Prostate gland (tissue), 2 donors: ENCODE data around the gene TYK2. TPM values are rescaled to one million over a fixed set of nuclear protein-coding genes. Genes with fewer than 3 reads are reported as not detected.

Source experiments
- DNase-seq: peaks from one replicate; pipeline ENCODE4 v3.0.0-alpha.2; 2019; ENCODE audit warnings: low spot score
- H3K27ac ChIP-seq, 2 donors: fragments of 200-600 bp; sonication (generic); 2 replicates each; pipeline ENCODE4 v1.5.1; 2017 to 2019
- H3K27me3 ChIP-seq: fragments of 200-600 bp; sonication (generic); replicated peaks from 2 replicates; pipeline ENCODE4 v1.5.1; 2019; ENCODE audit not compliant: insufficient read depth
- H3K36me3 ChIP-seq, 2 donors: fragments of 200-600 bp; sonication (generic); 1 replicate in 1 of 2; 2 replicates in 1 of 2; pipeline versions ENCODE4 v1.5.1 to v1.8.1; 2017 to 2019
- H3K4me1 ChIP-seq: fragments of 200-600 bp; sonication (generic); replicated peaks from 2 replicates; pipeline ENCODE4 v1.5.1; 2019
- H3K4me3 ChIP-seq, 2 donors: fragments of 200-600 bp; sonication (generic); 2 replicates each; pipeline ENCODE4 v1.5.1; 2017 to 2019
- H3K9me3 ChIP-seq: fragments of 200-600 bp; sonication (generic); 2 replicates; pipeline ENCODE4 v1.5.1; 2017
- POLR2A ChIP-seq: fragments of 450-650 bp; IDR thresholded peaks from one replicate; pipeline ENCODE4 v1.6.1; 2016; ENCODE audit warnings: antibody characterized with exemption, mild to moderate bottlenecking
- POLR2AphosphoS5 ChIP-seq: sonication (generic); formaldehyde crosslinking; IDR thresholded peaks from one replicate; pipeline ENCODE4 v1.6.1; 2017; ENCODE audit warnings: antibody characterized with exemption
- WGBS: methylation state at CpG from one replicate; pipeline ENCODE4 v1.1.5; 2018; 5-methylcytosine and 5-hydroxymethylcytosine counted together
- intact Hi-C: fragments of 100-400 bp; cut with DNase I; formaldehyde crosslinking; loops from one replicate; pipeline ENCODE4 v1.14.2; 2022
- total RNA-seq, 2 donors: library from RNA; depleted of rRNA; stranded (reverse); fragments of >200 nt; gene quantifications; one replicate each; pipeline ENCODE4 v1.1.0, GENCODE V29; 2016
- TF ChIP-seq, protein P1 (sequence below), 4 experiments: fragments of 200-600 bp in 2 of 4; fragments of 450-650 bp in 2 of 4; sonication (generic) in 2 of 4; IDR thresholded peaks; 1 replicate in 3 of 4; 2 replicates in 1 of 4; pipeline ENCODE4 v1.5.1; 2016 to 2019; ENCODE audit warnings: antibody characterized with exemption in 4 of 4, mild to moderate bottlenecking in 2 of 4, moderate library complexity in 2 of 4

TYK2 gene
- total RNA-seq, 2 donors from 2014 or later, result 90.8 to 161 TPM

DNA sequence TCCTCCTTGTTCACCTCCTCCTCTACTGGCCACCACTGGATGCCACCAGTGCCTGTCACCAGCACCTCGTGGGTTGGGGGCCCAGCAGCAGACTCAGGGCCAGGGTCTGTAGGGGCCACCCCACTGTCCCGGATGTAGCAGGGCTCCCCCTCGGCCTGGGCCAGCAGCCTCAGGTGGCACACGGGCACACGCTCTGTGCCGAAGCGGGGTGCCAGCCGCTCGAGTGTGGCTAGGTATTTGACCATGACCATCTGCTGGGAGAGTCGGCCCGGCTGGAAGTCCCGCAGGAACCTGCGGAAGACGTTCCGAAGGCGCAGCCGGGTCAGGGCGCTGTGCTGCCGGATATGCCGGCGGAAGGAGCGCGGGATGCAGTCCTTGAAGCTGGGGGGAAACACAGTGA lies 14.9 kb downstream of the TYK2 start:
- Histone ChIP-seq H3K9me3 (no peaks in the 10 kb centered on the region), H3K4me3 (no peak overlapping the region), H3K27ac (no peak overlapping the region), H3K27me3 (no peaks in the 10 kb centered on the region), H3K4me1 (no peaks in the 10 kb centered on the region), H3K36me3 (peaks cover 6 to 21% of the 10 kb centered on the region in 2 donors)
- DNase-seq, result no peak
- TF ChIP-seq POLR2AphosphoS5, result no peak
- no peak for TF ChIP-seq POLR2A
- TF ChIP-seq, protein P1, sequence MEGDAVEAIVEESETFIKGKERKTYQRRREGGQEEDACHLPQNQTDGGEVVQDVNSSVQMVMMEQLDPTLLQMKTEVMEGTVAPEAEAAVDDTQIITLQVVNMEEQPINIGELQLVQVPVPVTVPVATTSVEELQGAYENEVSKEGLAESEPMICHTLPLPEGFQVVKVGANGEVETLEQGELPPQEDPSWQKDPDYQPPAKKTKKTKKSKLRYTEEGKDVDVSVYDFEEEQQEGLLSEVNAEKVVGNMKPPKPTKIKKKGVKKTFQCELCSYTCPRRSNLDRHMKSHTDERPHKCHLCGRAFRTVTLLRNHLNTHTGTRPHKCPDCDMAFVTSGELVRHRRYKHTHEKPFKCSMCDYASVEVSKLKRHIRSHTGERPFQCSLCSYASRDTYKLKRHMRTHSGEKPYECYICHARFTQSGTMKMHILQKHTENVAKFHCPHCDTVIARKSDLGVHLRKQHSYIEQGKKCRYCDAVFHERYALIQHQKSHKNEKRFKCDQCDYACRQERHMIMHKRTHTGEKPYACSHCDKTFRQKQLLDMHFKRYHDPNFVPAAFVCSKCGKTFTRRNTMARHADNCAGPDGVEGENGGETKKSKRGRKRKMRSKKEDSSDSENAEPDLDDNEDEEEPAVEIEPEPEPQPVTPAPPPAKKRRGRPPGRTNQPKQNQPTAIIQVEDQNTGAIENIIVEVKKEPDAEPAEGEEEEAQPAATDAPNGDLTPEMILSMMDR (IDR thresholded peaks at IDR 0.05), result no peak
- WGBS, result 93% methylated on average over 23 of the region's 23 CpGs
- intact Hi-C loops, result no loop called here

GRCh38 chr19:10364644-10365043 lies 15.7 kb downstream of the TYK2 start:
- Histone ChIP-seq H3K4me1 (no peaks in the 10 kb centered on the region), H3K9me3 (no peaks in the 10 kb centered on the region), H3K27ac (no peak overlapping the region), H3K27me3 (no peaks in the 10 kb centered on the region), H3K4me3 (no peak overlapping the region), H3K36me3 (peaks cover 6 to 21% of the 10 kb centered on the region in 2 donors)
- TF ChIP-seq POLR2AphosphoS5 (no peak), POLR2A (no peak)
- 75% methylated on average over 16 of the region's 19 CpGs for WGBS
- DNase-seq, result no peak
- intact Hi-C loops, result no loop called here

DNA sequence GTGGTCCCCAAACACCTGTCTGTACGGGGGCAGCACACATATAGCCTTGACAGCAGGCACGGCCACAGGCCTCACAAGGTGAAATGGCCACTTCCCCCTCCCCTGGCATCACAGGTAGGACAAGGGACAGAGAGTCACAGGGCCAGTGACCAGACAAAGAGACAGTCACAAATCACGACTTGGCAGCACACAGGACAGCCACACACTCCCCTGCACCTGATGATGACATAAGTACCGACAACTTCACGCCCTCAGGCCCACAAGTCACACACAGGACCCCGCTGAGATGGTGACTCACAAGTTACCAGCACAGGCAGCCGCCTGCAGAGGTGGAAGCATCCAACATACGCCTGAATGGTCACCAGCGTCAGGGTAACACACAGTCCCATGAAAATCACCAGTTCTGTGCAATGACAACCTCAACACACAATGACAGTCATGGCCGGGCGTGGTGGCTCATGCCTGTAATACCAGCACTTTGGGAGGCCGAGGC lies 16.5 kb downstream of the TYK2 start:
- Histone ChIP-seq H3K27me3 (no peaks in the 10 kb centered on the region), H3K27ac (no peak overlapping the region), H3K4me1 (no peaks in the 10 kb centered on the region), H3K36me3 (peaks cover 6 to 21% of the 10 kb centered on the region in 2 donors), H3K4me3 (no peak overlapping the region), H3K9me3 (no peaks in the 10 kb centered on the region)
- 91% methylated on average over 12 of the region's 12 CpGs for WGBS
- DNase-seq, result no peak
- no peak for TF ChIP-seq POLR2AphosphoS5
- TF ChIP-seq POLR2A, result no peak
- TF ChIP-seq, protein P1 (IDR thresholded peaks at IDR 0.05), result no peak
- intact Hi-C loops, result no loop called here

DNA sequence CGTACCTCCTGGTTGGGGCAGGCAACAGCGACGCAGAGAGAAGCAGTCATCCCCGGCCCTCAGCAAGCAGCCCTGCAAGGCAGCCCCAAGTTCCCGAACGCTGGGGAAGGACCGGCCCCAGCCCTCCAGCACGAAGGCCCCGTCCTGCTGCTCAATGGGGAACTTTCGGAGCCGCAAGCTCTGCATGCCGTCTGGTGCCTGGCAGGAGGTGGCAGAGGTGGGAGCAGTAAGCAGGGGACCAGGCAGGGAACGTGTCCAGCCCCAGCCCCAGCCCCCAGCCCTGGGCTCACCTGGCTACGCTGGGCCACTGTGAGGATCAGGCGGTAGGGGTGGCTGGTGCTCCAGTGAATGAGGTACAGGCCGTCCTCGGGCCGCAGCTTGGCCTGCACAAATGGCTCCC lies 18.1 kb downstream of the TYK2 start:
- WGBS, result 93% methylated on average over 18 of the region's 18 CpGs
- no peak for DNase-seq
- TF ChIP-seq, protein P1 (IDR thresholded peaks at IDR 0.05), result no peak
- TF ChIP-seq POLR2A (no peak), POLR2AphosphoS5 (no peak)
- peaks cover 3 to 14% of the 10 kb centered on the region in 2 donors for H3K36me3 ChIP-seq
- no peaks in the 10 kb centered on the region for H3K9me3 ChIP-seq
- intact Hi-C loops, result no loop called here
- no peaks in the 10 kb centered on the region for H3K27me3 ChIP-seq
- H3K4me3 ChIP-seq, result no peak overlapping the region
- H3K4me1 ChIP-seq, result no peaks in the 10 kb centered on the region
- H3K27ac ChIP-seq, result no peak overlapping the region

DNA sequence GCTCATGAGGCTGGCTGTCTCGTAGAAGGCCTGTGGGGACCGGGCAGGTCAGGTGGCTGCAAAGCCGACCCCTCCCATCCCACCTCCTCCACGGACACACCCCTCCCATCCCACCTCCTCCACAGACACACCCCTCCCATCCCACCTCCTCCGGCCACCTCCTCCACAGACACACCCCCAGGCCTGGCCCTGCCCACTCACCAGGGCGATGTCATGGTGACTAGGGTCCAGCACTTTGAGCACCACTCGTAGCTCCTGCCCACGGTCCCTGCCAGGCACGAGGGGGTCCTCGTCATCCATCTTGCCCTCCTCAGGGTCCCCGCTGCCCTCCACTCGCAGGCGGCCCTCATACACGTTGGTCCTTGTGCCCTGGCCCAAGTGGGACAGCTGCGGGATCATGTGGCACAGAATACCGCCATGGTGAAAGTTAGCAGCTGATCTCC lies 18.8 kb downstream of the TYK2 start:
- no peaks in the 10 kb centered on the region for H3K9me3 ChIP-seq
- WGBS, result 84% methylated on average over 16 of the region's 16 CpGs
- no peaks in the 10 kb centered on the region for H3K27me3 ChIP-seq
- H3K4me3 ChIP-seq, result no peak overlapping the region
- peaks cover 3 to 14% of the 10 kb centered on the region in 2 donors for H3K36me3 ChIP-seq
- H3K4me1 ChIP-seq, result no peaks in the 10 kb centered on the region
- DNase-seq, result no peak
- intact Hi-C loops, result no loop called here
- H3K27ac ChIP-seq, result no peak overlapping the region
- no peak for TF ChIP-seq POLR2AphosphoS5
- no peak for TF ChIP-seq POLR2A
- TF ChIP-seq, protein P1 (IDR thresholded peaks at IDR 0.05), result no peak
